A549 treated with AZD2906 at 1 μM for 4 hours (cell line): ENCODE measurements around the gene CRISP1. TPM values are rescaled to one million over a fixed set of nuclear protein-coding genes. Genes with fewer than 3 reads are reported as not detected.

Experiments
- total RNA-seq: library from RNA; stranded (reverse); fragments of 200-300 nt; extraction: Qiagen RNA extraction; gene quantifications from 5 replicates; pipeline ENCODE4 v1.2.3, GENCODE V29; 2022

CRISP1 gene, protein sequence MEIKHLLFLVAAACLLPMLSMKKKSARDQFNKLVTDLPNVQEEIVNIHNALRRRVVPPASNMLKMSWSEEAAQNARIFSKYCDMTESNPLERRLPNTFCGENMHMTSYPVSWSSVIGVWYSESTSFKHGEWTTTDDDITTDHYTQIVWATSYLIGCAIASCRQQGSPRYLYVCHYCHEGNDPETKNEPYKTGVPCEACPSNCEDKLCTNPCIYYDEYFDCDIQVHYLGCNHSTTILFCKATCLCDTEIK
- not detected in 5 replicates for total RNA-seq

DNA sequence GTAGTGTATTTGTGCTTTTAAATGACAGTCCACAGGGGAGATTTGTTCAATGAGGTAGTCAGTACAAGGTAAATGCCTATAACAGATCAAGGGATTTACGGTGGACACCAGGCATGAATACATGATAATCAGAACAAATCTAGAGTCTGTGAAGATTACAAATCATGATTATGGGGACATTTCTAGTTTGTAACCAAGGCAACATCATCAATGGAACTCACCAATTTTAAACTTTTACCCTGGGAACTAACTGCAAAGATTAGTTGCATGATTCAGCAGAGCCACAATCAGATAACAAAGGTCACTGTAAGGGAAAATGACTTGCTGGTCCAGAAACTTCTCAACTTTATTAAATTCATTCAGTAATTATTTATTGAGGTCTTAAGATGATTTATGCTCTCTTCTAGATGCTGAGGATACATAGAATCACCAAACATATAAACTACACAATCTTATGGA lies at the start of gene CRISP1:
Gene CRISP1, minus strand, starts transcription at position 51 of the 459 bp plus-strand sequence. CDS start 9,135 bp downstream, outside the sequence.

DNA sequence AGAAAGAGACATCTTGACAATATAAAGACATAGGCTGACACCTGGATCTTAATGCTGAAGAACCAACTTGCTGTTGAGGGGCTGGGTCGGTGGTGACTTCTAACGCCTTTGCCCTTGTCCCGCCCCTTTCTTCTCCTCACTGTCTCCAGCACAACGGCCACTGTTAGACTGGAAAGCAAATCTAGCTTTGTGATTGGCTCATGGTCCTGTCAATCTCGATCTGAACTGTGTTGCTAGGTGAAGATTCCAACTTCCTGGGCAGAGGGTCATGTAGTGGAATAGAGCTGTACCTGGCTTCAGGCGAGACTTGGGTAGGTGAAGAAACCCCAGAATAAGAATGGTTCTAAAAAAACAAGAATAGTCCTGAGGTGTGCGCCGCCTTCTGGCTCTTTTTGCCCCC lies 79.2 kb downstream of the CRISP1 start, which contains the start of gene PGK2:
Gene PGK2, minus strand, starts transcription at position 110 of the 400 bp plus-strand sequence. Its CDS starts 98 bp downstream, at position 12.

Other genes with a start within 250 kb of the CRISP1 start
- 0.05 to 0.06 TPM in 2 of 5 replicates, not detected in the others for gene RHAG, start 229.7 kb downstream of the CRISP1 start, total RNA-seq
- gene CRISP2, start 153.0 kb downstream of the CRISP1 start, total RNA-seq, result not detected in 5 replicates
- gene CRISP3, start 122.1 kb downstream of the CRISP1 start, total RNA-seq, result not detected in 5 replicates
- gene PGK2, start 79.2 kb downstream of the CRISP1 start, total RNA-seq, result not detected in 5 replicates
- gene DEFB114, start 97.6 kb upstream of the CRISP1 start, total RNA-seq, result not detected in 5 replicates
- gene DEFB113, start 103.1 kb upstream of the CRISP1 start, total RNA-seq, result not detected in 5 replicates
- gene DEFB110, start 155.5 kb upstream of the CRISP1 start, total RNA-seq, result not detected in 5 replicates
- not detected in 5 replicates for gene DEFB112, start 183.4 kb upstream of the CRISP1 start, total RNA-seq